ENCODE measurements around the gene FARS2.

- TF ChIP-seq, protein P1, sequence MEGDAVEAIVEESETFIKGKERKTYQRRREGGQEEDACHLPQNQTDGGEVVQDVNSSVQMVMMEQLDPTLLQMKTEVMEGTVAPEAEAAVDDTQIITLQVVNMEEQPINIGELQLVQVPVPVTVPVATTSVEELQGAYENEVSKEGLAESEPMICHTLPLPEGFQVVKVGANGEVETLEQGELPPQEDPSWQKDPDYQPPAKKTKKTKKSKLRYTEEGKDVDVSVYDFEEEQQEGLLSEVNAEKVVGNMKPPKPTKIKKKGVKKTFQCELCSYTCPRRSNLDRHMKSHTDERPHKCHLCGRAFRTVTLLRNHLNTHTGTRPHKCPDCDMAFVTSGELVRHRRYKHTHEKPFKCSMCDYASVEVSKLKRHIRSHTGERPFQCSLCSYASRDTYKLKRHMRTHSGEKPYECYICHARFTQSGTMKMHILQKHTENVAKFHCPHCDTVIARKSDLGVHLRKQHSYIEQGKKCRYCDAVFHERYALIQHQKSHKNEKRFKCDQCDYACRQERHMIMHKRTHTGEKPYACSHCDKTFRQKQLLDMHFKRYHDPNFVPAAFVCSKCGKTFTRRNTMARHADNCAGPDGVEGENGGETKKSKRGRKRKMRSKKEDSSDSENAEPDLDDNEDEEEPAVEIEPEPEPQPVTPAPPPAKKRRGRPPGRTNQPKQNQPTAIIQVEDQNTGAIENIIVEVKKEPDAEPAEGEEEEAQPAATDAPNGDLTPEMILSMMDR (IDR thresholded peaks at IDR 0.05; ENCODE audit: borderline replicate concordance, extremely low read depth, low read length, poor library complexity, severe bottlenecking) = no peak
- TF ChIP-seq EZH2 (IDR thresholded peaks at IDR 0.05; ENCODE audit: borderline replicate concordance, low read depth, low read length, severe bottlenecking) = no peak
Measured at GRCh38 chr6:5520796-5521195, 259.5 kb downstream of the FARS2 start.
